Measurements from ENCODE around the gene PCK1.

- TF ChIP-seq RAD21 (IDR thresholded peaks at IDR 0.05 in 1 of 2, conservative IDR thresholded peaks at IDR 0.05 in 1 of 2; ENCODE audit: low read depth in 2 of 2, low read length in 2 of 2) (no peak), MAX (IDR thresholded peaks at IDR 0.05) (no peak), KDM5A (IDR thresholded peaks at IDR 0.05; ENCODE audit: low read length) (no peak), BRCA1 (IDR thresholded peaks at IDR 0.05; ENCODE audit: low read depth, low read length) (no peak), EP300 (IDR thresholded peaks at IDR 0.05; ENCODE audit: borderline replicate concordance in 1 of 2, low read depth in 2 of 2, low read length in 2 of 2) (no peak), CREB1 (IDR thresholded peaks at IDR 0.05) (no peak), CHD2 (IDR thresholded peaks at IDR 0.05; ENCODE audit: low read length) (no peak), RNF2 (IDR thresholded peaks at IDR 0.05; ENCODE audit: borderline replicate concordance, low read depth, low read length, missing control alignments, poor library complexity, severe bottlenecking) (no peak), TAF1 (IDR thresholded peaks at IDR 0.05; ENCODE audit: low read depth, low read length) (no peak)
Observed at GRCh38 chr20:57546956-57547649, 13.8 kb upstream of the PCK1 start.

Measured in H1 (cell line).